Measurements from ENCODE around the gene ADGRB3. TPM values are rescaled to one million over a fixed set of nuclear protein-coding genes. Genes with fewer than 3 reads are reported as not detected.

ADGRB3 gene
- total RNA-seq, 1 experiment from 2014 or later, result not detected

- no peaks in the 10 kb centered on the region for H3K9me3 Mint-ChIP-seq (ENCODE audit: unreplicated experiment)
- H3K36me3 Mint-ChIP-seq (ENCODE audit: insufficient read depth, unreplicated experiment), result no peaks in the 10 kb centered on the region
- TF ChIP-seq, protein P1, sequence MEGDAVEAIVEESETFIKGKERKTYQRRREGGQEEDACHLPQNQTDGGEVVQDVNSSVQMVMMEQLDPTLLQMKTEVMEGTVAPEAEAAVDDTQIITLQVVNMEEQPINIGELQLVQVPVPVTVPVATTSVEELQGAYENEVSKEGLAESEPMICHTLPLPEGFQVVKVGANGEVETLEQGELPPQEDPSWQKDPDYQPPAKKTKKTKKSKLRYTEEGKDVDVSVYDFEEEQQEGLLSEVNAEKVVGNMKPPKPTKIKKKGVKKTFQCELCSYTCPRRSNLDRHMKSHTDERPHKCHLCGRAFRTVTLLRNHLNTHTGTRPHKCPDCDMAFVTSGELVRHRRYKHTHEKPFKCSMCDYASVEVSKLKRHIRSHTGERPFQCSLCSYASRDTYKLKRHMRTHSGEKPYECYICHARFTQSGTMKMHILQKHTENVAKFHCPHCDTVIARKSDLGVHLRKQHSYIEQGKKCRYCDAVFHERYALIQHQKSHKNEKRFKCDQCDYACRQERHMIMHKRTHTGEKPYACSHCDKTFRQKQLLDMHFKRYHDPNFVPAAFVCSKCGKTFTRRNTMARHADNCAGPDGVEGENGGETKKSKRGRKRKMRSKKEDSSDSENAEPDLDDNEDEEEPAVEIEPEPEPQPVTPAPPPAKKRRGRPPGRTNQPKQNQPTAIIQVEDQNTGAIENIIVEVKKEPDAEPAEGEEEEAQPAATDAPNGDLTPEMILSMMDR (IDR thresholded peaks at IDR 0.05; ENCODE audit: unreplicated experiment), result no peak
Observed at GRCh38 chr6:68760485-68760884, 125.4 kb downstream of the ADGRB3 start.

DNA sequence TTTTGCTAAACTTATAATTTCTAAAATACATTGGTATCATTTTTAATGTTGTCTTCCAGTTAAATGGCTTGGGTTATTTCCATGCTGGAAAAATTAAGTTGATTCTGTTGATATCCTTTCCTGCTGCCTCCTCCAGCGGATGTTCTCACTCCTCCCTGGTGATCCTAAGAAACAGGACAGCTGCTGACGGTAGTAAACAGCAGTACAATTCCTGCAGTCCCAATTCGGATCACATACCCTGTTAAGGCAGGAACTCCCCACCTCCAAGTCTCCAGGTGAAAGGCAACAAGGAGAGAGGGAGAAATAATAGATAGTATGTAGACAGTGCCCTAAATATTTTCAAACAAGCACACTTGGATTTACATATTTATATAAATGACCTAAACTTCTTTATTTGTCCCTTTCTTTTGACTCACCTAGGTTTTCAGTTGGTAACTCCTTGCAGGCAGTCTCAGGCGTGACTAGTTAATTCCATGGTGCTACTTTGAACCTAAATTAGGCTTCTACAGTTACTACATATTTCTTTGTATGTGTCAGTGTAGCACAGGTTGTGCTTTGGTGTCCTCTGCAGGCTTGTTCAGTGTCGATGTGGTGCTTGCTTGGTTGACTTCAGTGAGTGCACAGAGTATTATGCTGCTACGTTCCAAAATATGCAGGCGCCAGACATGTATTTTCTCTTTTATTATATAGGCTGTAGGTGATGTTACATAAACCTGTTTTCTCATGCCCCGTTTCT lies 126.0 kb downstream of the ADGRB3 start:
- DNase-seq (ENCODE audit: unreplicated experiment), result no peak
- Mint-ChIP-seq H3K27me3 (ENCODE audit: insufficient read depth, unreplicated experiment) (peaks cover 48% of the 10 kb centered on the region), H3K27ac (ENCODE audit: low read depth, unreplicated experiment) (no peak overlapping the region), H3K4me3 (ENCODE audit: unreplicated experiment) (no peak overlapping the region), H3K9me3 (ENCODE audit: unreplicated experiment) (no peaks in the 10 kb centered on the region), H3K4me1 (ENCODE audit: insufficient read depth, unreplicated experiment) (no peaks in the 10 kb centered on the region), H3K36me3 (ENCODE audit: insufficient read depth, unreplicated experiment) (no peaks in the 10 kb centered on the region)
- no TSS peak for BruUV-seq (replicated peaks)
- ChIA-PET POLR2A (no interaction called here), CTCF (interaction anchor here (1.1 kb wide), 1 partner anchor 12 kb away, joined by 4 read pairs; no protein-coding TSS in a partner anchor)
- intact Hi-C loops (cut with micrococcal nuclease), result no loop called here
- TF ChIP-seq, protein P1 (IDR thresholded peaks at IDR 0.05; ENCODE audit: unreplicated experiment), result no peak

More at GRCh38 chr6:68760485-68760884, 125.4 kb downstream of the ADGRB3 start:
- Mint-ChIP-seq H3K27ac (ENCODE audit: low read depth, unreplicated experiment) (no peak overlapping the region), H3K4me3 (ENCODE audit: unreplicated experiment) (no peak overlapping the region), H3K4me1 (ENCODE audit: insufficient read depth, unreplicated experiment) (no peaks in the 10 kb centered on the region), H3K27me3 (ENCODE audit: insufficient read depth, unreplicated experiment) (peaks cover 42% of the 10 kb centered on the region)
- no TSS peak for BruUV-seq (replicated peaks)
- ChIA-PET CTCF (interaction anchor here (1.1 kb wide), 1 partner anchor 11 kb away, joined by 4 read pairs; no protein-coding TSS in a partner anchor), POLR2A (no interaction called here)
- DNase-seq (ENCODE audit: unreplicated experiment), result no peak
- intact Hi-C loops (cut with micrococcal nuclease), result no loop called here

DNA sequence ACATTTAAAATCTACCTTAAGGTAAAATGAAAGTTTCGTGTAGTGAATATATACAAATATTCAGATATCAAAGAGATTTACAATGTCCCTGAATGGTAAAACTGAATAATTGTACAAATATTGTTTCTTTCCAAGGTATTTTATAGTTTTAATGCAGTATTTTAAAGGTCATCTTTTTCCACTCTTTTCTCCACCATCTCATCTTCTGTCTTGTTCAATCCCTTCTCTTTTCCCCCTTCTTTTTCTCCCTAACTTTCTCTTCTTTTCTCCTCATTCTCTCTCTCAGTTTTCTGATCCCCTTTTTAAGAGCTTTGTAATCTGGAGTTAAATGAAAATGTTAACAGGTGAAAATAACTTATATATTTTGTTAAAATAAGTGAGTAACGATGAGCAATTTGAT lies 126.9 kb downstream of the ADGRB3 start:
- POLR2A ChIA-PET, result interaction anchor here (0.7 kb wide), 1 partner anchor 162 kb away, joined by 3 read pairs; no protein-coding TSS in a partner anchor
- no peak overlapping the region for H3K4me3 Mint-ChIP-seq (ENCODE audit: unreplicated experiment)
- CTCF ChIA-PET, result interaction anchor here (0.7 kb wide), 1 partner anchor 618 kb away, joined by 3 read pairs; no protein-coding TSS in a partner anchor
- no peak overlapping the region for H3K27ac Mint-ChIP-seq (ENCODE audit: low read depth, unreplicated experiment)
- H3K9me3 Mint-ChIP-seq (ENCODE audit: unreplicated experiment), result no peaks in the 10 kb centered on the region
- TF ChIP-seq, protein P1 (IDR thresholded peaks at IDR 0.05; ENCODE audit: unreplicated experiment), result no peak
- no TSS peak for BruUV-seq (replicated peaks)
- DNase-seq (ENCODE audit: unreplicated experiment), result no peak
- no peaks in the 10 kb centered on the region for H3K36me3 Mint-ChIP-seq (ENCODE audit: insufficient read depth, unreplicated experiment)
- intact Hi-C loops (cut with micrococcal nuclease), result no loop called here
- H3K27me3 Mint-ChIP-seq (ENCODE audit: insufficient read depth, unreplicated experiment), result peaks cover 53% of the 10 kb centered on the region
- H3K4me1 Mint-ChIP-seq (ENCODE audit: insufficient read depth, unreplicated experiment), result no peaks in the 10 kb centered on the region

GRCh38 chr6:68771426-68771825 lies 136.3 kb downstream of the ADGRB3 start:
- peaks cover 73% of the 10 kb centered on the region for H3K27me3 Mint-ChIP-seq (ENCODE audit: insufficient read depth, unreplicated experiment)
- DNase-seq (ENCODE audit: unreplicated experiment), result no peak
- no peak overlapping the region for H3K27ac Mint-ChIP-seq (ENCODE audit: low read depth, unreplicated experiment)
- no peak overlapping the region for H3K4me3 Mint-ChIP-seq (ENCODE audit: unreplicated experiment)
- no peaks in the 10 kb centered on the region for H3K36me3 Mint-ChIP-seq (ENCODE audit: insufficient read depth, unreplicated experiment)
- intact Hi-C loops (cut with micrococcal nuclease), result no loop called here
- H3K4me1 Mint-ChIP-seq (ENCODE audit: insufficient read depth, unreplicated experiment), result no peaks in the 10 kb centered on the region
- TF ChIP-seq, protein P1 (IDR thresholded peaks at IDR 0.05; ENCODE audit: unreplicated experiment), result no peak
- BruUV-seq (replicated peaks), result no TSS peak
- POLR2A ChIA-PET, result no interaction called here
- no peaks in the 10 kb centered on the region for H3K9me3 Mint-ChIP-seq (ENCODE audit: unreplicated experiment)
- CTCF ChIA-PET, result no interaction called here
